ENCODE measurements around the gene VAT1L.

The VAT1L gene

GRCh38 chr16:77890075-77890474 lies 101.7 kb downstream of the VAT1L start:
- H3K27ac Mint-ChIP-seq = no peak overlapping the region

GRCh38 chr16:77894162-77894561 lies 105.8 kb downstream of the VAT1L start:
- Mint-ChIP-seq H3K27me3 (peaks cover 1% of the 10 kb centered on the region), H3K4me1 (ENCODE audit: low read depth) (no peaks in the 10 kb centered on the region), H3K4me3 (no peak overlapping the region), H3K27ac (no peak overlapping the region), H3K36me3 (no peaks in the 10 kb centered on the region), H3K9me3 (ENCODE audit: low read depth) (no peaks in the 10 kb centered on the region)

More at GRCh38 chr16:77890075-77890474, 101.7 kb downstream of the VAT1L start:
- Mint-ChIP-seq H3K27me3 (peaks cover 2% of the 10 kb centered on the region), H3K36me3 (no peaks in the 10 kb centered on the region), H3K9me3 (ENCODE audit: low read depth) (no peaks in the 10 kb centered on the region), H3K4me3 (no peak overlapping the region), H3K4me1 (ENCODE audit: low read depth) (no peaks in the 10 kb centered on the region)

GRCh38 chr16:77895962-77896361 lies 107.6 kb downstream of the VAT1L start:
- Mint-ChIP-seq H3K27me3 (peaks cover 1% of the 10 kb centered on the region), H3K36me3 (no peaks in the 10 kb centered on the region), H3K27ac (no peak overlapping the region), H3K4me3 (no peak overlapping the region), H3K4me1 (ENCODE audit: low read depth) (no peaks in the 10 kb centered on the region), H3K9me3 (ENCODE audit: low read depth) (no peaks in the 10 kb centered on the region)

- Mint-ChIP-seq H3K4me1 (ENCODE audit: low read depth) (no peaks in the 10 kb centered on the region), H3K4me3 (no peak overlapping the region), H3K27ac (no peak overlapping the region), H3K27me3 (peaks cover 4% of the 10 kb centered on the region), H3K9me3 (ENCODE audit: low read depth) (no peaks in the 10 kb centered on the region), H3K36me3 (no peaks in the 10 kb centered on the region)
Observed at GRCh38 chr16:77896415-77897128, 108.2 kb downstream of the VAT1L start.

GRCh38 chr16:77897129-77897437 lies 108.7 kb downstream of the VAT1L start:
- no peaks in the 10 kb centered on the region for H3K36me3 Mint-ChIP-seq
- H3K27me3 Mint-ChIP-seq = peaks cover 5% of the 10 kb centered on the region
- H3K9me3 Mint-ChIP-seq (ENCODE audit: low read depth) = no peaks in the 10 kb centered on the region
- H3K4me1 Mint-ChIP-seq (ENCODE audit: low read depth) = no peaks in the 10 kb centered on the region
- no peak overlapping the region for H3K27ac Mint-ChIP-seq
- H3K4me3 Mint-ChIP-seq = no peak overlapping the region

GRCh38 chr16:77897831-77898605 lies 109.7 kb downstream of the VAT1L start:
- Mint-ChIP-seq H3K27ac (no peak overlapping the region), H3K27me3 (peaks cover 5% of the 10 kb centered on the region), H3K36me3 (no peaks in the 10 kb centered on the region), H3K9me3 (ENCODE audit: low read depth) (no peaks in the 10 kb centered on the region), H3K4me3 (no peak overlapping the region), H3K4me1 (ENCODE audit: low read depth) (no peaks in the 10 kb centered on the region)

GRCh38 chr16:77898671-77899211 lies 110.4 kb downstream of the VAT1L start:
- H3K27ac Mint-ChIP-seq = no peak overlapping the region
- H3K4me1 Mint-ChIP-seq (ENCODE audit: low read depth) = no peaks in the 10 kb centered on the region

GRCh38 chr16:77899416-77899815 lies 111.1 kb downstream of the VAT1L start:
- H3K27ac Mint-ChIP-seq = no peak overlapping the region
- no peaks in the 10 kb centered on the region for H3K9me3 Mint-ChIP-seq (ENCODE audit: low read depth)

More at GRCh38 chr16:77898671-77899211, 110.4 kb downstream of the VAT1L start:
- no peaks in the 10 kb centered on the region for H3K36me3 Mint-ChIP-seq
- H3K27me3 Mint-ChIP-seq = peaks cover 5% of the 10 kb centered on the region
- H3K4me3 Mint-ChIP-seq = no peak overlapping the region
- no peaks in the 10 kb centered on the region for H3K9me3 Mint-ChIP-seq (ENCODE audit: low read depth)

GRCh38 chr16:77905374-77905920 lies 117.1 kb downstream of the VAT1L start:
- H3K4me3 Mint-ChIP-seq = no peak overlapping the region
- H3K27ac Mint-ChIP-seq = no peak overlapping the region
- no peaks in the 10 kb centered on the region for H3K9me3 Mint-ChIP-seq (ENCODE audit: low read depth)
- no peaks in the 10 kb centered on the region for H3K4me1 Mint-ChIP-seq (ENCODE audit: low read depth)
- H3K27me3 Mint-ChIP-seq = peaks cover 9% of the 10 kb centered on the region
- no peaks in the 10 kb centered on the region for H3K36me3 Mint-ChIP-seq

More at GRCh38 chr16:77899416-77899815, 111.1 kb downstream of the VAT1L start:
- Mint-ChIP-seq H3K27me3 (peaks cover 5% of the 10 kb centered on the region), H3K4me3 (no peak overlapping the region), H3K36me3 (no peaks in the 10 kb centered on the region), H3K4me1 (ENCODE audit: low read depth) (no peaks in the 10 kb centered on the region)

GRCh38 chr16:77910021-77910420 lies 121.7 kb downstream of the VAT1L start:
- Mint-ChIP-seq H3K27ac (no peak overlapping the region), H3K4me1 (ENCODE audit: low read depth) (no peaks in the 10 kb centered on the region), H3K27me3 (peaks cover 6% of the 10 kb centered on the region)

GRCh38 chr16:77912617-77913016 lies 124.3 kb downstream of the VAT1L start:
- Mint-ChIP-seq H3K4me3 (no peak overlapping the region), H3K4me1 (ENCODE audit: low read depth) (no peaks in the 10 kb centered on the region), H3K27me3 (no peaks in the 10 kb centered on the region), H3K27ac (no peak overlapping the region), H3K9me3 (ENCODE audit: low read depth) (no peaks in the 10 kb centered on the region), H3K36me3 (no peaks in the 10 kb centered on the region)

More at GRCh38 chr16:77910021-77910420, 121.7 kb downstream of the VAT1L start:
- Mint-ChIP-seq H3K36me3 (no peaks in the 10 kb centered on the region), H3K9me3 (ENCODE audit: low read depth) (no peaks in the 10 kb centered on the region), H3K4me3 (no peak overlapping the region)

GRCh38 chr16:77913738-77914253 lies 125.4 kb downstream of the VAT1L start:
- no peaks in the 10 kb centered on the region for H3K4me1 Mint-ChIP-seq (ENCODE audit: low read depth)

GRCh38 chr16:77916111-77916510 lies 127.7 kb downstream of the VAT1L start:
- H3K4me3 Mint-ChIP-seq = no peak overlapping the region
- H3K27ac Mint-ChIP-seq = no peak overlapping the region
- no peaks in the 10 kb centered on the region for H3K4me1 Mint-ChIP-seq (ENCODE audit: low read depth)
- H3K27me3 Mint-ChIP-seq = no peaks in the 10 kb centered on the region
- no peaks in the 10 kb centered on the region for H3K36me3 Mint-ChIP-seq
- no peaks in the 10 kb centered on the region for H3K9me3 Mint-ChIP-seq (ENCODE audit: low read depth)

More at GRCh38 chr16:77913738-77914253, 125.4 kb downstream of the VAT1L start:
- Mint-ChIP-seq H3K4me3 (no peak overlapping the region), H3K9me3 (ENCODE audit: low read depth) (no peaks in the 10 kb centered on the region), H3K27me3 (no peaks in the 10 kb centered on the region), H3K27ac (no peak overlapping the region), H3K36me3 (no peaks in the 10 kb centered on the region)

GRCh38 chr16:77917971-77918370 lies 129.6 kb downstream of the VAT1L start:
- H3K9me3 Mint-ChIP-seq (ENCODE audit: low read depth) = no peaks in the 10 kb centered on the region

More at GRCh38 chr16:77917971-77918370, 129.6 kb downstream of the VAT1L start:
- no peak overlapping the region for H3K4me3 Mint-ChIP-seq
- H3K4me1 Mint-ChIP-seq (ENCODE audit: low read depth) = no peaks in the 10 kb centered on the region
- H3K36me3 Mint-ChIP-seq = no peaks in the 10 kb centered on the region
- H3K27me3 Mint-ChIP-seq = peaks cover 4% of the 10 kb centered on the region
- H3K27ac Mint-ChIP-seq = no peak overlapping the region

Measured in activated naive CD8-positive, alpha-beta T cell (primary cell).